Measurements from ENCODE around the gene KRT74. TPM values are rescaled to one million over a fixed set of nuclear protein-coding genes. Genes with fewer than 3 reads are reported as not detected.

Gene KRT74
- total and polyA plus RNA-seq, 2 of the 13 experiments (the other 11 are each of a cell fraction or from before 2014, with no cell fraction given): not detected

- H3K4me3 ChIP-seq (replicated peaks in 1 of 3; ENCODE audit: insufficient read depth in 1 of 3, low read depth in 2 of 3, low read length in 3 of 3): no peak overlapping the region
- no TSS peak for BruUV-seq (replicated peaks)
- TF ChIP-seq SALL2 (CRISPR knock-in tag; IDR thresholded peaks at IDR 0.05): no peak
- no peak for TF ChIP-seq ZNF816 (CRISPR knock-in tag; IDR thresholded peaks at IDR 0.05; ENCODE audit: borderline replicate concordance)
- TF ChIP-seq SRSF4 (IDR thresholded peaks at IDR 0.05; ENCODE audit: low read depth, low read length, poor library complexity, severe bottlenecking): no peak
- no peak overlapping the region for H3K27ac ChIP-seq (ENCODE audit: extremely low read length, insufficient read depth, low read length)
- POLR2A ChIA-PET: no interaction called here
- H3K9me3 ChIP-seq (ENCODE audit: low read length): no peaks in the 10 kb centered on the region
- no peaks in the 10 kb centered on the region for H3K4me1 ChIP-seq (ENCODE audit: insufficient read depth, low read length)
- no peak overlapping the region for H2AFZ ChIP-seq (ENCODE audit: low read length)
- 0% methylated on average over 2 of the region's 4 CpGs for WGBS (ENCODE audit: low lambda C conversion rate)
- H4K20me1 ChIP-seq (ENCODE audit: insufficient read depth, low read length): no peaks in the 10 kb centered on the region
- H3K4me2 ChIP-seq (ENCODE audit: low read depth, low read length): no peak overlapping the region
- no peak overlapping the region for H3K9ac ChIP-seq (ENCODE audit: insufficient read depth, low read depth, low read length)
- no peaks in the 10 kb centered on the region for H3K36me3 ChIP-seq (replicated peaks in 1 of 2; ENCODE audit: control insufficient read depth in 1 of 2, insufficient read depth in 2 of 2, low read length in 2 of 2)
- no peak for FAIRE-seq
- DNase-seq (ENCODE audit: low spot score): no peak
- in situ Hi-C loops (cut with HindIII; ENCODE audit: extremely low pct_ligation_motif_present, low pct_unique_long_range_greater_than_20kb) (loop anchor here (25.0 kb wide), 1 partner anchor 390 kb away; no protein-coding TSS in a partner anchor), intact Hi-C loops (cut with micrococcal nuclease; ENCODE audit: unreplicated experiment) (no loop called here)
- ATAC-seq: no peak
- peaks cover 3 to 14% of the 10 kb centered on the region in 2 experiments; a peak in 4 of 5 replicates for H3K27me3 ChIP-seq (ENCODE audit: control insufficient read depth in 1 of 2, insufficient read depth in 2 of 2, low read length in 2 of 2)
- H3K79me2 ChIP-seq (ENCODE audit: insufficient read depth, low read length): no peaks in the 10 kb centered on the region
- CTCF ChIA-PET (ENCODE audit: low intra/inter-chr PET ratio, low total read pairs): no interaction called here
Observed at GRCh38 chr12:52527121-52527800, 46.4 kb downstream of the KRT74 start.

- ChIA-PET CTCF (ENCODE audit: low intra/inter-chr PET ratio, low total read pairs) (no interaction called here), POLR2A (no interaction called here)
- Histone ChIP-seq H3K27ac (ENCODE audit: extremely low read length, insufficient read depth, low read length) (no peak overlapping the region), H3K4me3 (replicated peaks in 1 of 3; ENCODE audit: insufficient read depth in 1 of 3, low read depth in 2 of 3, low read length in 3 of 3) (no peak overlapping the region), H3K4me1 (ENCODE audit: insufficient read depth, low read length) (no peaks in the 10 kb centered on the region), H3K36me3 (replicated peaks in 1 of 2; ENCODE audit: control insufficient read depth in 1 of 2, insufficient read depth in 2 of 2, low read length in 2 of 2) (no peaks in the 10 kb centered on the region), H3K27me3 (ENCODE audit: control insufficient read depth in 1 of 2, insufficient read depth in 2 of 2, low read length in 2 of 2) (peaks cover 6 to 14% of the 10 kb centered on the region in 2 experiments; a peak in 4 of 5 replicates), H3K79me2 (ENCODE audit: insufficient read depth, low read length) (no peaks in the 10 kb centered on the region), H4K20me1 (ENCODE audit: insufficient read depth, low read length) (no peaks in the 10 kb centered on the region), H3K4me2 (ENCODE audit: low read depth, low read length) (no peak overlapping the region), H2AFZ (ENCODE audit: low read length) (no peak overlapping the region), H3K9ac (ENCODE audit: insufficient read depth, low read depth, low read length) (no peak overlapping the region), H3K9me3 (ENCODE audit: low read length) (no peaks in the 10 kb centered on the region)
- in situ Hi-C loops (cut with HindIII; ENCODE audit: extremely low pct_ligation_motif_present, low pct_unique_long_range_greater_than_20kb): loop anchor here (25.0 kb wide), 1 partner anchor 389 kb away; no protein-coding TSS in a partner anchor
- no TSS peak for BruUV-seq (replicated peaks)
- FAIRE-seq (no peak), DNase-seq (ENCODE audit: low spot score) (no peak), ATAC-seq (no peak)
- intact Hi-C loops (cut with micrococcal nuclease; ENCODE audit: unreplicated experiment): no loop called here
- WGBS (ENCODE audit: low lambda C conversion rate): 28% methylated on average over 7 of the region's 8 CpGs
- TF ChIP-seq ZNF678 (CRISPR knock-in tag; IDR thresholded peaks at IDR 0.05) (no peak), ZGPAT (CRISPR knock-in tag; IDR thresholded peaks at IDR 0.05) (no peak), PBX2 (CRISPR knock-in tag; IDR thresholded peaks at IDR 0.05) (no peak), SP5 (CRISPR knock-in tag; IDR thresholded peaks at IDR 0.05; ENCODE audit: borderline replicate concordance, low read depth) (no peak), ZNF274 (CRISPR knock-in tag; IDR thresholded peaks at IDR 0.05) (no peak), ZFP37 (CRISPR knock-in tag; IDR thresholded peaks at IDR 0.05; ENCODE audit: borderline replicate concordance) (no peak), ETS1 (CRISPR knock-in tag; IDR thresholded peaks at IDR 0.05) (no peak), HCFC1 (IDR thresholded peaks at IDR 0.05; ENCODE audit: low read depth, low read length) (no peak), DNMT1 (CRISPR knock-in tag; IDR thresholded peaks at IDR 0.05) (no peak), ZFP41 (CRISPR knock-in tag; IDR thresholded peaks at IDR 0.05; ENCODE audit: borderline replicate concordance) (no peak)
Observed at GRCh38 chr12:52526511-52526951, 47.1 kb downstream of the KRT74 start.

All from HepG2 (cell line).